ENCODE results near the gene UFSP1. TPM values are rescaled to one million over a fixed set of nuclear protein-coding genes. Genes with fewer than 3 reads are reported as not detected.

Gene UFSP1
- total and polyA plus RNA-seq, 2 of the 13 experiments (the other 11 are each of a cell fraction or from before 2014, with no cell fraction given), result 0.65 to 3.3 TPM

DNA sequence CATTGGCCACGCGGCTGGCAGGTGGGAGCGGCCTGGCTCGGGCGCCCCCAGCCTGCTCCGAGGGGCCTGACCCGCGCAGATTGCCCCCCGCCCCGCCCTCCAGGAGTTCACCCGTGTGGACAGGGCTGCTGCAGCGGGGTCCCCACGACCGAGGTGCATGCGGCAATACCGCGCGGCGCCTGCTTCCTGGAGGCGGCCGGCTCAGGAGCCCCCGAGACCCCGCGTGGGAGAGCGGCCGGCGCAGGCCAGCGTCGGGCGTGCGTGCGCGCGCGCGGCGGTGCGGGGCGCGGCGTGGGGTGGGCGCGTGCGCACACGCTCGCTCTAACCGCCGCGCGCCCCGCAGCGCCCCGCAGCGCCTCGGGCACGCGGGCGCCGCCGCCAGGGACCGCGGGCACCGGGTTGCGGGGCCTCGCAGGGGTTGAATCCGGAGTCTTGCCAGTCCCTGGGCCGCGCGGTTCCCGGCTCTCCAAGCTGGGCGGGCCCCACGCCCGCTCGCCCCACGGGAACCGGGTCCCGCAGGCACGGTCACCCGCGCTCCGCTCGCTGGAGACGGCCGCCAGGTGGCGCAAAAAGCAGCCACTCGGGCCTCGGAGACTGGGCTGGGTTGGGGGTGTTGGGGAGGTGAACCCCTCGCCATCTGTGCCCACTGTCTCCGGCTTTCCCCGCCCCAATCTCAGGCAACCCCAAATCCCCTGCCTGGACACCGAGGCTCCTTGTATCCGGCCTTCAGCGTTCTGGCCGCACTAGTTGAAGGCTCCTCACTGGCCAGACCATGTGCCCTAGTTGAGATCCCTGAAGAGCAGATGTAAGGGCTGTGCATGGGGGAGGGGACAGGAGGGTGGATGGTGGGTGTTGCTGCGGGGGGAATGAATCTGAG is 7.5 kb upstream of the UFSP1 start (continued):
- TF ChIP-seq, protein P1, sequence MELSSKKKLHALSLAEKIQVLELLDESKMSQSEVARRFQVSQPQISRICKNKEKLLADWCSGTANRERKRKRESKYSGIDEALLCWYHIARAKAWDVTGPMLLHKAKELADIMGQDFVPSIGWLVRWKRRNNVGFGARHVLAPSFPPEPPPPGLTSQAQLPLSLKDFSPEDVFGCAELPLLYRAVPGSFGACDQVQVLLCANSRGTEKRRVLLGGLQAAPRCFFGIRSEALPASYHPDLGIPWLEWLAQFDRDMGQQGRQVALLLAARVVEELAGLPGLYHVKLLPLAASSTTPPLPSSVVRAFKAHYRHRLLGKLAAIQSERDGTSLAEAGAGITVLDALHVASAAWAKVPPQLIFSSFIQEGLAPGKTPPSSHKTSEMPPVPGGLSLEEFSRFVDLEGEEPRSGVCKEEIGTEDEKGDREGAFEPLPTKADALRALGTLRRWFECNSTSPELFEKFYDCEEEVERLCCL (CRISPR knock-in tag; IDR thresholded peaks at IDR 0.05; ENCODE audit: borderline replicate concordance), result no peak
- no peak for TF ChIP-seq NFATC3 (CRISPR knock-in tag; IDR thresholded peaks at IDR 0.05)
- TF ChIP-seq DPF2 (CRISPR knock-in tag; IDR thresholded peaks at IDR 0.05; ENCODE audit: borderline replicate concordance, low read depth), result no peak
- TF ChIP-seq RBM39 (IDR thresholded peaks at IDR 0.05; ENCODE audit: low read depth, low read length, poor library complexity, severe bottlenecking), result no peak
- no peak for TF ChIP-seq POGZ (CRISPR knock-in tag; IDR thresholded peaks at IDR 0.05)
- TF ChIP-seq ZNF501 (CRISPR knock-in tag; IDR thresholded peaks at IDR 0.05), result 0 out of 2 replicates have a peak, but pooled peaks have one; percentile 22
- no peak for TF ChIP-seq ZNF746 (CRISPR knock-in tag; IDR thresholded peaks at IDR 0.05)
- TF ChIP-seq ZFP90 (CRISPR knock-in tag; IDR thresholded peaks at IDR 0.05; ENCODE audit: borderline replicate concordance), result 0 out of 2 replicates have a peak, but pooled peaks have one; percentile 4
- TF ChIP-seq THYN1 (CRISPR knock-in tag; IDR thresholded peaks at IDR 0.05; ENCODE audit: borderline replicate concordance, low read depth), result no peak
- no peak for TF ChIP-seq ZNF160 (CRISPR knock-in tag; IDR thresholded peaks at IDR 0.05)
- TF ChIP-seq, protein P2, sequence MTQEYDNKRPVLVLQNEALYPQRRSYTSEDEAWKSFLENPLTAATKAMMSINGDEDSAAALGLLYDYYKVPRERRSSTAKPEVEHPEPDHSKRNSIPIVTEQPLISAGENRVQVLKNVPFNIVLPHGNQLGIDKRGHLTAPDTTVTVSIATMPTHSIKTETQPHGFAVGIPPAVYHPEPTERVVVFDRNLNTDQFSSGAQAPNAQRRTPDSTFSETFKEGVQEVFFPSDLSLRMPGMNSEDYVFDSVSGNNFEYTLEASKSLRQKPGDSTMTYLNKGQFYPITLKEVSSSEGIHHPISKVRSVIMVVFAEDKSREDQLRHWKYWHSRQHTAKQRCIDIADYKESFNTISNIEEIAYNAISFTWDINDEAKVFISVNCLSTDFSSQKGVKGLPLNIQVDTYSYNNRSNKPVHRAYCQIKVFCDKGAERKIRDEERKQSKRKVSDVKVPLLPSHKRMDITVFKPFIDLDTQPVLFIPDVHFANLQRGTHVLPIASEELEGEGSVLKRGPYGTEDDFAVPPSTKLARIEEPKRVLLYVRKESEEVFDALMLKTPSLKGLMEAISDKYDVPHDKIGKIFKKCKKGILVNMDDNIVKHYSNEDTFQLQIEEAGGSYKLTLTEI (CRISPR knock-in tag; conservative IDR thresholded peaks at IDR 0.05), result no peak
- TF ChIP-seq, protein P3, sequence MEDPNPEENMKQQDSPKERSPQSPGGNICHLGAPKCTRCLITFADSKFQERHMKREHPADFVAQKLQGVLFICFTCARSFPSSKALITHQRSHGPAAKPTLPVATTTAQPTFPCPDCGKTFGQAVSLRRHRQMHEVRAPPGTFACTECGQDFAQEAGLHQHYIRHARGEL (CRISPR knock-in tag; IDR thresholded peaks at IDR 0.05), result no peak
- no peak for TF ChIP-seq GFI1 (CRISPR knock-in tag; IDR thresholded peaks at IDR 0.05; ENCODE audit: borderline replicate concordance)
- no peak for TF ChIP-seq RARG (CRISPR knock-in tag; IDR thresholded peaks at IDR 0.05; ENCODE audit: low read depth)
- TF ChIP-seq ZNF282 (IDR thresholded peaks at IDR 0.05; ENCODE audit: partially characterized antibody), result no peak
- no peak for TF ChIP-seq ZFP82 (CRISPR knock-in tag; IDR thresholded peaks at IDR 0.05; ENCODE audit: borderline replicate concordance)
- TF ChIP-seq ZNF101 (CRISPR knock-in tag; IDR thresholded peaks at IDR 0.05; ENCODE audit: borderline replicate concordance, low read depth), result no peak
- TF ChIP-seq, protein P4, sequence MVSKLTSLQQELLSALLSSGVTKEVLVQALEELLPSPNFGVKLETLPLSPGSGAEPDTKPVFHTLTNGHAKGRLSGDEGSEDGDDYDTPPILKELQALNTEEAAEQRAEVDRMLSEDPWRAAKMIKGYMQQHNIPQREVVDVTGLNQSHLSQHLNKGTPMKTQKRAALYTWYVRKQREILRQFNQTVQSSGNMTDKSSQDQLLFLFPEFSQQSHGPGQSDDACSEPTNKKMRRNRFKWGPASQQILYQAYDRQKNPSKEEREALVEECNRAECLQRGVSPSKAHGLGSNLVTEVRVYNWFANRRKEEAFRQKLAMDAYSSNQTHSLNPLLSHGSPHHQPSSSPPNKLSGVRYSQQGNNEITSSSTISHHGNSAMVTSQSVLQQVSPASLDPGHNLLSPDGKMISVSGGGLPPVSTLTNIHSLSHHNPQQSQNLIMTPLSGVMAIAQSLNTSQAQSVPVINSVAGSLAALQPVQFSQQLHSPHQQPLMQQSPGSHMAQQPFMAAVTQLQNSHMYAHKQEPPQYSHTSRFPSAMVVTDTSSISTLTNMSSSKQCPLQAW (CRISPR knock-in tag; IDR thresholded peaks at IDR 0.05), result 0 out of 2 replicates have a peak, but pooled peaks have one; percentile 18
- TF ChIP-seq FOSL1 (CRISPR knock-in tag; IDR thresholded peaks at IDR 0.05; ENCODE audit: borderline replicate concordance), result no peak
- TF ChIP-seq SALL1 (CRISPR knock-in tag; IDR thresholded peaks at IDR 0.05), result 0 out of 2 replicates have a peak, but pooled peaks have one; percentile 7
- no peak for TF ChIP-seq ZNF343 (CRISPR knock-in tag; IDR thresholded peaks at IDR 0.05)
- TF ChIP-seq NAIF1 (CRISPR knock-in tag; IDR thresholded peaks at IDR 0.05; ENCODE audit: borderline replicate concordance), result no peak
- TF ChIP-seq, protein P5, sequence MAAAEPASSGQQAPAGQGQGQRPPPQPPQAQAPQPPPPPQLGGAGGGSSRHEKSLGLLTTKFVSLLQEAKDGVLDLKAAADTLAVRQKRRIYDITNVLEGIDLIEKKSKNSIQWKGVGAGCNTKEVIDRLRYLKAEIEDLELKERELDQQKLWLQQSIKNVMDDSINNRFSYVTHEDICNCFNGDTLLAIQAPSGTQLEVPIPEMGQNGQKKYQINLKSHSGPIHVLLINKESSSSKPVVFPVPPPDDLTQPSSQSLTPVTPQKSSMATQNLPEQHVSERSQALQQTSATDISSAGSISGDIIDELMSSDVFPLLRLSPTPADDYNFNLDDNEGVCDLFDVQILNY (CRISPR knock-in tag; conservative IDR thresholded peaks at IDR 0.05), result no peak

Measured in HepG2 (cell line).